Neutrophil (primary cell): Measurements from ENCODE around the gene PPDPF.

Experiments used
- H3K27ac ChIP-seq: fragments of 200-600 bp; sonication (generic); 2 replicates; pipeline ENCODE4 v1.5.1; 2016; ENCODE audit warnings: mild to moderate bottlenecking, moderate library complexity
- H3K27me3 ChIP-seq: fragments of 200-600 bp; sonication (generic); 2 replicates; pipeline ENCODE4 v1.6.0; 2016; ENCODE audit warnings: mild to moderate bottlenecking
- H3K36me3 ChIP-seq: fragments of 200-600 bp; sonication (generic); 2 replicates; pipeline ENCODE4 v1.5.1; 2017
- H3K4me1 ChIP-seq, 2 experiments: fragments of 200-600 bp in 1 of 2; sonication (generic) in 1 of 2; 1 replicate in 1 of 2; 2 replicates in 1 of 2; pipeline versions ENCODE4 v1.5.1 to v1.6.1; 2013 to 2016; ENCODE audit warnings: low read depth in 1 of 2, low read length in 1 of 2, mild to moderate bottlenecking in 1 of 2, moderate library complexity in 1 of 2; ENCODE audit not compliant: control insufficient read depth in 1 of 2, insufficient read depth in 1 of 2
- H3K4me3 ChIP-seq, 2 experiments: fragments of 200-600 bp in 1 of 2; sonication (generic) in 1 of 2; 1 replicate in 1 of 2; 2 replicates in 1 of 2; pipeline ENCODE4 v1.5.1; 2013 to 2016; ENCODE audit warnings: low read depth in 1 of 2, low read length in 1 of 2, mild to moderate bottlenecking in 1 of 2, moderate library complexity in 1 of 2
- H3K9me3 ChIP-seq: fragments of 200-600 bp; sonication (generic); 2 replicates; pipeline ENCODE4 v1.5.1; 2016
- CTCF ChIP-seq: fragments of 200-600 bp; sonication (generic); IDR thresholded peaks from 2 replicates; pipeline ENCODE4 v1.5.1; 2016; ENCODE audit warnings: antibody characterized with exemption

The PPDPF gene

DNA sequence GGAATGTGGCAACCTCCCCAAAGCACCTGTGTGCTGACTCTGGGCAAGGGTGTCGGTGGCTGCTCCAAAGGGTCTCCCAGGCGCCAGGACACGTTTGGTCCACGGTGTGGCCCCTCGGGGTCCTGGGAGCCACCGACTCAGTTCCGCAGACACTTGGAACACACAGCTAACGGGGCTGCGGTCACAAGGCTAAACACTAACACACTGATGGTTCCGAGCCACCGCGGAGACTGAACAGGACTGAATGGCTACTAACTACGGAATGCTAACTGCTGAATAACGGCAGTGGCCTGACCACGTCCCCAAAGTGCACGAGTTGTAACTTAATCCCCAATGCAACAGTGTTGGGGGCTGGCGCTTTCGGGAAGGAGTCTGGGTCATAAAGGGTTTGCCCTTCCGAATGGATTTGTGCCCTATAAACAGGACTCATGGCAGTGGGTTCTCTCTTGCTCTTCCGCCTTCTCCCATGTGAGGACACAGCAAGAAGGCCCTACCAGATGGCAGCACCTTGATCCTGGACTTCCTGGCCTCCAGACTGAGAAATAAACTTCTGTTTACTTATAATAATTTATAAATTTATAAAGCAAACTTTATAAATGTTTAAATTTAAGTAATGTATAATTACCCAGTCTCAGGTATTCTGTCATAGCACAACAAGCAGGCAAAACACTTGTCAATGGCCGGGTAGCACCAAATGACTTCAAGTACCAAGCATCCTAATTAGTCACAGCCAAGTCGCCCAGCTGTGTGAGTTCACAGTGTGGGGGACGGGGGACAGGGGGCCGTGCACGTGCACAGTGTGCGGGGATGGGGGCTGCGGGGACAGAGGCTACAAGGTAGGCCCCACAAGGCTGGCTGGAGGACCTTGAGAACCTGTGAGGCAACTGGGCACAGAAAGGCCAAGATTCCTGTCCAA is 19.4 kb upstream of the PPDPF start:
- H3K9me3 ChIP-seq = no peaks in the 10 kb centered on the region
- H3K4me1 ChIP-seq = peaks cover 3 to 6% of the 10 kb centered on the region in 2 experiments
- H3K27ac ChIP-seq = no peak overlapping the region
- TF ChIP-seq CTCF = no peak
- H3K36me3 ChIP-seq = no peaks in the 10 kb centered on the region
- H3K27me3 ChIP-seq = peaks cover 86% of the 10 kb centered on the region
- H3K4me3 ChIP-seq = no peak overlapping the region

DNA sequence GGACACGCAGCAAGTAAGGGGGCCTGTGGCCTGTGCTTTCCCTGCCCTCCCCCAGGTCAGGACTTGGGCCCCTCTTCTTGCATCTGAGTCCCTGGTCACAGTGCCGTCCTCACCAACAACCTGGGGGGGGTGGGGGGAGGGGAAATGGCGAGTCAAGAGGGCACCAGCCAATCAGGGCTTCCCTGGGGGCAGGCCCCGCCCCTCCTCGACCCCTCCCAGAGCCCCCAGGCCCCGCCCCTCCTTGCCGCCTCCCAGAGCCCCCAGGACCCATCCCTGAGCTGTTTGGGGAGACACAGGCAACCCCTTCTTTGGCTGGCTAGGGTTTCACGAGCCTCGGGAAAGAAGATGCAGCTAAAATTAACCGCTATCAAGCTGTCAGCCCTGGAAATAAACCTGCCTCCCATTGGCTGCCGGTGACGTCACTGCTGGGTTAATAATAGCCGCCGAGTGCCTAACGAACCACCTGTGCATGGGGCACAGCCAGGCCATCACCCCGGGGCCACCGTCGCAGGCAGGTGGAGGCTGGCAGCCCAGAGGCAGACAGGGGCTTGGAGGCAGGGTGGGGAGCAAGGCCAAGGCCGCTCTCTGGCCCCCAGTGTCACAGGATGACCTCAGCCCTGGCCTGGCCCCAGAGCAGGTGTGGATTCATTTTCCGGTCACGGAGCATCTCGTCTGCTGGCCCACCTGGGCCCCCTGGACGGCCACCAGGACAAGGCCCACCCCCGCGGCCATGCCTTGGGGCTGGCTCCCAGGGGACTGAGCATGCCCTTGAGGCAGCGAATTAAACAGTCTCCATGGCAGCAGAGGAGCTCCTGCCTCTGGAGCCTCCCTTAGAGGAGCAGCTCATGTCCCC is 18.5 kb upstream of the PPDPF start:
- no peak overlapping the region for H3K4me3 ChIP-seq
- peaks cover 78% of the 10 kb centered on the region for H3K27me3 ChIP-seq
- no peak for TF ChIP-seq CTCF

DNA sequence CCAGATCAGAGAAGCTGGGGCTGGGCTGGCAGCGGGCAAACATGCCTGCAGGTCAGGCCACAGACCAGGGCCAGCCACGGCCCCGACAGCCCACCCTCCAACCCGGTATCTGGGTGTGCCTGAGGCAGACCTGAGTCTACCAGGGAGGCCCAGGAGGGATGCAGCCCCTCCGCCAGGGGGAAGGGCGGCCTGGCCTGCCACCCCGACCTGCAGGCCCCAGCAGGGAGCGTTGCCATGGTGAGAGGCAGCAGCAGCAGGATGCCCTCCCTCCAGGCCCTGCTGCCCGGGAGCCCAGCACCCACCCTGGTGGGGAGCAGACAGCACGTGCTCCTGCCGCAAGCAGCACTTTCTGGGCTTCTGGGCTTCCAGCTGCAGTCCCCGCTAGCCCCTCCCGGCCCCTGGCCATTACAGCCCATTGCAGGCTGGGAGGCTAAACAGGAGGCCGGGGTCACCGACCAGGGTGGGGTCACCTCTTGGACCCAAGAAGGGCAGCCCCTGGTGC is 17.8 kb upstream of the PPDPF start:
- H3K9me3 ChIP-seq = no peaks in the 10 kb centered on the region
- H3K27me3 ChIP-seq = peaks cover 74% of the 10 kb centered on the region
- H3K36me3 ChIP-seq = no peaks in the 10 kb centered on the region
- no peak overlapping the region for H3K4me3 ChIP-seq
- TF ChIP-seq CTCF = no peak
- H3K4me1 ChIP-seq = peaks cover 0 to 3% of the 10 kb centered on the region in 2 experiments
- H3K27ac ChIP-seq = no peak overlapping the region

More for the DNA sequence above, 18.5 kb upstream of the PPDPF start:
- Histone ChIP-seq H3K9me3 (no peaks in the 10 kb centered on the region), H3K27ac (no peak overlapping the region), H3K36me3 (no peaks in the 10 kb centered on the region), H3K4me1 (peaks cover 0 to 3% of the 10 kb centered on the region in 2 experiments)

DNA sequence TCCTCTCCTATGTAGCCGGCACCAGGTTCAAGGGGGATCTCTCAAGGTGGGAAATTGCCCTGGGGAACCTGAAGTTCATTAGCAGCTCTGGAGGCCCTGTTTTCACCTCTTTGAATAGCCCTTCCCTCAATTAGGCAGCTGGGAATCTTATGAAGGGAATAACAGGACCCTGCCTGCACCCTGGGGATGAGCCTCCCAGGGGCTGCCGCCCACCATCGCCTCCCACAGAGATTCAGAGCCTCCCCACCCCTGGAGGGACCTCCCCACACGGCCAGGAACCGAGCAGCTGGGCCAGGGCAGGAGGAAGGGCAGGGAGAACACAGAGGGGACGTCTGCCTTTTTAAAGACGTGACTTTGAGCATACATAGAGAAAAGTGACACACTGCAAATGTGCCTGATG is 17.0 kb upstream of the PPDPF start:
- TF ChIP-seq CTCF = no peak
- peaks cover 0 to 3% of the 10 kb centered on the region in 2 experiments for H3K4me1 ChIP-seq
- no peaks in the 10 kb centered on the region for H3K36me3 ChIP-seq
- peaks cover 71% of the 10 kb centered on the region for H3K27me3 ChIP-seq
- no peak overlapping the region for H3K27ac ChIP-seq
- H3K4me3 ChIP-seq = no peak overlapping the region
- no peaks in the 10 kb centered on the region for H3K9me3 ChIP-seq

DNA sequence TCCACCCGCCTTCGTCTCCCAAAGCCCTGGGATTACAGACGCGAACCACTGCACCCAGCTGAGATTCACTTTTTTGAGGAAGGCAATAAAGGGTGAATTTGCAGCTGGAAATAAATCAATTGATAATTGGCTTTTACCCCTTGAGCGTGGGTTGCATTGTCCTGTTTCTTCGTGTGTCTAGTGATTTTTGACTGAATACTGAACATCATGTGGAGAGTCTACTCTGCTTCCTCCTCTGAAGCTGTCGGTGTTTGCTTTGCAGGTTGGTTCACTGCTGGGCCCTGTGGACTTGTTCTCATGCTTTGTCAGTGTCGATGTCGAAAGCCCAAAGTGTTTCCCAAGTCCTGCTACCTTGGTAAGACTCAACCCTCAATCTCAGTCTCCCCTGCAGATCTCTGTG is 15.9 kb upstream of the PPDPF start:
- H3K9me3 ChIP-seq = no peaks in the 10 kb centered on the region
- H3K27ac ChIP-seq = no peak overlapping the region
- no peaks in the 10 kb centered on the region for H3K36me3 ChIP-seq
- H3K27me3 ChIP-seq = peaks cover 68% of the 10 kb centered on the region
- TF ChIP-seq CTCF = no peak
- H3K4me3 ChIP-seq = no peak overlapping the region
- no peaks in the 10 kb centered on the region for H3K4me1 ChIP-seq
